Measurements from ENCODE around the gene CINP. TPM values are rescaled to one million over a fixed set of nuclear protein-coding genes. Genes with fewer than 3 reads are reported as not detected.

CINP gene
- total RNA-seq, 6 experiments from 2014 or later, result 58.9 to 65.7 (median 62.4) TPM

DNA sequence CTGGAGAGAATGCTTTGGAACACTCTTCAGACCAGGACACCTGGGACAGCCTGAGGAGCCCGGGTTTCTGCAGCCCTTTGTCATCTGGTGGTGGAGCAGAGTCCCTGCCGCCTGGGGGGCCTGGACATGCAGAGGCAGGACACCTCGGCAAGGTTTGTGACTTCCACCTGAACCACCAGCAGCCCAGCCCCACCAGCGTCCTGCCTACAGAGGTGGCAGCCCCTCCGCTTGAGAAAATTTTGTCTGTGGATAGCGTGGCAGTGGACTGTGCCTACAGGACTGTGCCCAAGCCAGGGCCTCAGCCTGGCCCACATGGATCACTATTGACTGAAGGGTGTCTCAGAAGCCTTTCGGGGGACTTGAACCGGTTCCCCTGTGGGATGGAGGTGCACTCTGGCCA, 21.1 kb downstream of the CINP start:
- Mint-ChIP-seq H3K4me3 (no peak overlapping the region), H3K36me3 (ENCODE audit: low read depth) (peaks cover 26% of the 10 kb centered on the region)

GRCh38 chr14:102338724-102339123, 24.0 kb downstream of the CINP start:
- no peaks in the 10 kb centered on the region for H3K27me3 Mint-ChIP-seq (ENCODE audit: insufficient read depth)
- no peak for TF ChIP-seq CTCF (IDR thresholded peaks at IDR 0.05)
- DNase-seq, result no peak
- H3K27ac Mint-ChIP-seq, result no peak overlapping the region
- H3K9me3 Mint-ChIP-seq, result no peaks in the 10 kb centered on the region
- no peak overlapping the region for H3K4me3 Mint-ChIP-seq
- H3K4me1 Mint-ChIP-seq (ENCODE audit: low read depth), result peaks cover 7% of the 10 kb centered on the region; the same call in 1 of the 2 replicates
- H3K36me3 Mint-ChIP-seq (ENCODE audit: low read depth), result peaks cover 25% of the 10 kb centered on the region

More for the DNA sequence above, 21.1 kb downstream of the CINP start:
- Mint-ChIP-seq H3K9me3 (no peaks in the 10 kb centered on the region), H3K27ac (no peak overlapping the region), H3K4me1 (ENCODE audit: low read depth) (no peaks in the 10 kb centered on the region), H3K27me3 (ENCODE audit: insufficient read depth) (no peaks in the 10 kb centered on the region)
- no peak for TF ChIP-seq CTCF (IDR thresholded peaks at IDR 0.05)
- DNase-seq, result no peak

DNA sequence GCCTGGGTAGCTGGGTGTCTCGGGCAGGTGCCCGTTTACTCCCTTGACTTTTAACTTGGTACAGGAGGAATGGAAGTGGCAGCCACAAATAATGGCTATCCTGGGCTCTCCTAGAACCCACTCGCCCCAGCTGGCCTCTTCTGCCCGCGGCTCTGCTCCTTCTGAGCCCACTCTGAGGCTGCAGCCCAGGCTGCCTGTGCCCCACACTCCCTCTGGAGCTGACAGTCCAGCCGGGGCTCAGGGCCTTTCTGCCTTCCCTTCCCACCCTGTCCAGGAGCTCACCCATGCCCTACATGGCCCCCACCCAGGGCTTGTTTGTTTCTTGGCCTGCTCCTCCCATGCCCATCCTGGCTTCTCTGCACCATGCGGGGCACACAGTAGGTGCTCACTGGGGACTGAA, 27.5 kb downstream of the CINP start:
- no peaks in the 10 kb centered on the region; the same call in 1 of the 2 replicates for H3K27me3 Mint-ChIP-seq (ENCODE audit: insufficient read depth)
- no peak for DNase-seq
- no peak overlapping the region for H3K27ac Mint-ChIP-seq
- H3K4me1 Mint-ChIP-seq (ENCODE audit: low read depth), result peaks cover 7% of the 10 kb centered on the region; the same call in 1 of the 2 replicates
- peaks cover 13% of the 10 kb centered on the region for H3K36me3 Mint-ChIP-seq (ENCODE audit: low read depth)
- no peak for TF ChIP-seq CTCF (IDR thresholded peaks at IDR 0.05)
- H3K9me3 Mint-ChIP-seq, result no peaks in the 10 kb centered on the region
- no peak overlapping the region for H3K4me3 Mint-ChIP-seq

GRCh38 chr14:102333795-102334705, 28.6 kb downstream of the CINP start:
- Mint-ChIP-seq H3K27me3 (ENCODE audit: insufficient read depth) (no peaks in the 10 kb centered on the region; the same call in 1 of the 2 replicates), H3K9me3 (no peaks in the 10 kb centered on the region), H3K4me3 (no peak overlapping the region), H3K4me1 (ENCODE audit: low read depth) (peaks cover 7% of the 10 kb centered on the region; the same call in 1 of the 2 replicates), H3K36me3 (ENCODE audit: low read depth) (peaks cover 13% of the 10 kb centered on the region), H3K27ac (no peak overlapping the region)
- no peak for DNase-seq
- no peak for TF ChIP-seq CTCF (IDR thresholded peaks at IDR 0.05)

DNA sequence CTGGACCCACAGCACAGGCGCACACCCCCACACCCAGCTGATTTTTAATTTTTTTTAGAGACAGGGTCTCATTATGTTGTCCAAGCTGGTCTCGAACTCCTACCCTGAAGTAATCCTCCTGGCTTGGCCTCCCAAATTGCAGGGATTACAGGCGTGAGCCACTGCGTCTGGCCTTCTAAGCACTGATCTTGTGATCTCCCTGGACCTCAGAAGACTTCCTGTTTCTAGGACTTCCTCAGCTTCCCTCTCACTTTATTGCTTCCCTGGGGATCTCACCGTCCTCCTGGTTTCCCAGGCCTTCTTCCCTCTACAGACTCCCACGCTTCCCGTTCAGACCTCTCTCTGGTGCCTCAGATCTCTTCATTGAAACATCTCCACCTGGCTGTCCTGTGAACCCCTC, 29.3 kb downstream of the CINP start:
- no peaks in the 10 kb centered on the region; the same call in 1 of the 2 replicates for H3K27me3 Mint-ChIP-seq (ENCODE audit: insufficient read depth)
- H3K36me3 Mint-ChIP-seq (ENCODE audit: low read depth), result peaks cover 8% of the 10 kb centered on the region
- peaks cover 7% of the 10 kb centered on the region; the same call in 1 of the 2 replicates for H3K4me1 Mint-ChIP-seq (ENCODE audit: low read depth)
- H3K27ac Mint-ChIP-seq, result no peak overlapping the region
- no peak overlapping the region for H3K4me3 Mint-ChIP-seq
- TF ChIP-seq CTCF (IDR thresholded peaks at IDR 0.05), result no peak
- no peak for DNase-seq
- no peaks in the 10 kb centered on the region for H3K9me3 Mint-ChIP-seq

Data from HFFc6 (cell line).